Stimulated activated CD4-positive, alpha-beta T cell treated with anti-CD3 and anti-CD28 coated beads, Interleukin-12 subunit alpha, Interleukin-12 subunit beta, amount 100 ng/mL, for 24 hours (primary cell): ENCODE measurements around the gene UTY.

ENCODE experiments used
- DNase-seq, 2 experiments: peaks; one replicate each; pipeline ENCODE4 v3.0.0-alpha.2; 2020; ENCODE audit warnings: low read depth in 2 of 2

The UTY gene

GRCh38 chrY:13415556-13415955 lies 64.3 kb downstream of the UTY start:
- DNase-seq, result no peak

GRCh38 chrY:13398876-13399275 lies 81.0 kb downstream of the UTY start:
- no peak for DNase-seq

- no peak for DNase-seq
Observed at GRCh38 chrY:13381110-13381683, 98.6 kb downstream of the UTY start.

- no peak for DNase-seq
Observed at GRCh38 chrY:13370868-13371800, 108.7 kb downstream of the UTY start.

GRCh38 chrY:13370245-13370644 lies 109.6 kb downstream of the UTY start:
- no peak for DNase-seq

- no peak for DNase-seq
Observed at GRCh38 chrY:13368513-13368845, 111.4 kb downstream of the UTY start.

- DNase-seq, result no peak
Observed at GRCh38 chrY:13363641-13364040, 116.2 kb downstream of the UTY start.

GRCh38 chrY:13362662-13363061 lies 117.2 kb downstream of the UTY start:
- no peak for DNase-seq

GRCh38 chrY:13361656-13362636 lies 117.9 kb downstream of the UTY start:
- no peak for DNase-seq

- DNase-seq, result no peak
Observed at GRCh38 chrY:13351443-13351842, 128.4 kb downstream of the UTY start.

- no peak for DNase-seq
Observed at GRCh38 chrY:13347106-13347505, 132.7 kb downstream of the UTY start.

GRCh38 chrY:13345549-13345948 lies 134.3 kb downstream of the UTY start:
- no peak for DNase-seq

GRCh38 chrY:13343307-13343946 lies 136.4 kb downstream of the UTY start:
- peak; percentile 2 to 46 for DNase-seq

GRCh38 chrY:13339939-13340338 lies 139.9 kb downstream of the UTY start:
- no peak for DNase-seq

GRCh38 chrY:13339381-13339780 lies 140.5 kb downstream of the UTY start:
- DNase-seq, result no peak

- no peak for DNase-seq
Observed at GRCh38 chrY:13338711-13339110, 141.1 kb downstream of the UTY start.

- no peak for DNase-seq
Observed at GRCh38 chrY:13337934-13338333, 141.9 kb downstream of the UTY start.

GRCh38 chrY:13333791-13334190 lies 146.0 kb downstream of the UTY start:
- DNase-seq, result no peak

- no peak for DNase-seq
Observed at GRCh38 chrY:13330651-13331050, 149.2 kb downstream of the UTY start.

- no peak for DNase-seq
Observed at GRCh38 chrY:13312966-13313365, 166.9 kb downstream of the UTY start.

GRCh38 chrY:13307959-13308358 lies 171.9 kb downstream of the UTY start:
- no peak for DNase-seq

GRCh38 chrY:13300795-13301194 lies 179.0 kb downstream of the UTY start:
- no peak for DNase-seq
